Skeletal muscle tissue (tissue), 4 donors: ENCODE data around the gene RIMBP2. TPM values are rescaled to one million over a fixed set of nuclear protein-coding genes. Genes with fewer than 3 reads are reported as not detected.

Source experiments
- H3K27ac ChIP-seq: one replicate; pipeline ENCODE4 v1.7.0; 2013; ENCODE audit warnings: mild to moderate bottlenecking, low read depth, low read length, inconsistent platforms
- H3K27me3 ChIP-seq, 3 donors: one replicate each; pipeline ENCODE4 v1.7.0; 2013; ENCODE audit warnings: low read length in 3 of 3; ENCODE audit not compliant: control insufficient read depth in 3 of 3, insufficient read depth in 3 of 3
- H3K36me3 ChIP-seq, 3 donors: one replicate each; pipeline ENCODE4 v1.7.0; 2013; ENCODE audit warnings: low read length in 3 of 3; ENCODE audit not compliant: control insufficient read depth in 3 of 3, insufficient read depth in 3 of 3
- H3K4me1 ChIP-seq, 3 donors: one replicate each; pipeline ENCODE4 v1.7.0; 2013; ENCODE audit warnings: low read length in 3 of 3, mild to moderate bottlenecking in 3 of 3; ENCODE audit not compliant: control insufficient read depth in 3 of 3, insufficient read depth in 3 of 3
- H3K4me3 ChIP-seq, 3 donors: one replicate each; pipeline ENCODE4 v1.7.0; 2013; ENCODE audit warnings: low read length in 3 of 3
- H3K9ac ChIP-seq, 3 donors: one replicate each; pipeline ENCODE4 v1.7.0; 2013; ENCODE audit warnings: low read length in 3 of 3, mild to moderate bottlenecking in 3 of 3, moderate library complexity in 2 of 3, low read depth in 1 of 3
- H3K9me3 ChIP-seq, 3 donors: one replicate each; pipeline ENCODE4 v1.7.0; 2013; ENCODE audit warnings: low read length in 3 of 3; ENCODE audit not compliant: control insufficient read depth in 3 of 3
- total RNA-seq: library from RNA; depleted of rRNA; stranded (reverse); fragments of >200 nt; gene quantifications from one replicate; pipeline ENCODE4 v1.2.3, GENCODE V29; 2014
- donor health status: Osteomylitis.

Gene RIMBP2
- total RNA-seq, 1 donor from 2014 or later, result 2.6 TPM

GRCh38 chr12:130673036-130673705 lies 42.9 kb downstream of the RIMBP2 start:
- peaks cover 0 to 9% (median 0%) of the 10 kb centered on the region in 3 donors for H3K27me3 ChIP-seq
- H3K36me3 ChIP-seq, result no peaks in the 10 kb centered on the region
- no peaks in the 10 kb centered on the region for H3K4me1 ChIP-seq
- no peak overlapping the region for H3K9ac ChIP-seq
- no peak overlapping the region for H3K4me3 ChIP-seq
- peaks cover 0 to 5% (median 2%) of the 10 kb centered on the region in 3 donors for H3K9me3 ChIP-seq
- no peak overlapping the region for H3K27ac ChIP-seq

DNA sequence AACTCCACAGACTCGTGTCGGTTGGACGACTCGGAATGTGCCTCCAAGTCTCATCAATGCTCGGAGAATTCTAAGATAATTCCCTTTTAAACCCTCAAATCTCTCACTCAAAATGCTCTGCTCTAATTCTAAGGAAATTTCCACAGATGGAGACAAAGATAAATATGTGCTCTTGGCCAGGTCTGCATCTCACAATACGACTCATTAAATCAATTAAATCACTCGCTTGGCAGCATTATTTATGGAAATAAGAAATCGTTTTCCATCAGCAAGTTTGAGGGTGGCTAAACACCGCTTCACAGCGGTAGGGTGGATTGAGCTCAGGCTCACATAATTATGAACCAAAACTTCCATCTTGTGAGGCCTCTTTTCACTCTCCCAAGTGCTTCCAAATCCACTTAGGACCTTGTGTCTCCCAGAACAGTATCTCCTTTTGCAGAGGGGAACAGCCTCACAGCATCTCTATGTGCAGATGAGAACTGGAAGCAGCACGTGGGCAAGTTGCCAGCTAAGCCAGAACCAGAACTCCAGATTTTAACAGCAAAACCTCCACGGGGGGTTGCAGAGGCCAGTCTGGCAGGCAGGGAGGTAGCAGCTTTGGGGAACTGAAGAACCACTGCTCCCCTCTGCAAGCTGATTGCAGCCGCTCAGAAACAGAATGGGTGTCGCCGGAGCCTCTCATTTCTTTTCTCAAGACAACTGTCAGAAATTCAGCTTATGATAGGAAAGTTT lies 43.8 kb downstream of the RIMBP2 start:
- H3K4me3 ChIP-seq, result no peak overlapping the region
- H3K9ac ChIP-seq, result no peak overlapping the region
- peaks cover 0 to 9% (median 0%) of the 10 kb centered on the region in 3 donors for H3K27me3 ChIP-seq
- no peaks in the 10 kb centered on the region for H3K36me3 ChIP-seq
- no peaks in the 10 kb centered on the region for H3K4me1 ChIP-seq
- peaks cover 0 to 8% (median 2%) of the 10 kb centered on the region in 3 donors for H3K9me3 ChIP-seq
- H3K27ac ChIP-seq, result no peak overlapping the region

DNA sequence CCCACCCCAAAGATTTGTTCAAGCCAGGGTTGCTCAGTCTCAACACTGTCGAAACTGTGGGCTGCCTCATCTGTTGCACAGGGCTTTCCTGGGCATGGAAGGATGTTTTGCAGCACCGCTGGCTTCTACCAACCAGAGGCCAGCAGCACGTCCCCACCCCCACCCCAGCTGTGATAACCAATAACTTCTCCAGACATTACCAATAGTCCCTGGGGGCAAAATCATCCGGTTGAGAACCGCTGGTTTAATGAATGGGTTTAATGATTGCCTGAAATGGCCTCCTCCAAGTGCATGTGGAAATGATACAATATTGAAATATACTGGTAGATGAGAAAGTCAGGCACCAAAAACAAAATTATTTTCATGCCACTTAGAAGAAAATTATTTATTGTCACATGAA lies 44.5 kb downstream of the RIMBP2 start:
- H3K36me3 ChIP-seq, result no peaks in the 10 kb centered on the region
- H3K9ac ChIP-seq, result no peak overlapping the region
- H3K4me3 ChIP-seq, result no peak overlapping the region
- peaks cover 0 to 9% (median 0%) of the 10 kb centered on the region in 3 donors for H3K27me3 ChIP-seq
- H3K9me3 ChIP-seq, result peaks cover 0 to 8% (median 0%) of the 10 kb centered on the region in 3 donors
- no peaks in the 10 kb centered on the region for H3K4me1 ChIP-seq
- H3K27ac ChIP-seq, result no peak overlapping the region

DNA sequence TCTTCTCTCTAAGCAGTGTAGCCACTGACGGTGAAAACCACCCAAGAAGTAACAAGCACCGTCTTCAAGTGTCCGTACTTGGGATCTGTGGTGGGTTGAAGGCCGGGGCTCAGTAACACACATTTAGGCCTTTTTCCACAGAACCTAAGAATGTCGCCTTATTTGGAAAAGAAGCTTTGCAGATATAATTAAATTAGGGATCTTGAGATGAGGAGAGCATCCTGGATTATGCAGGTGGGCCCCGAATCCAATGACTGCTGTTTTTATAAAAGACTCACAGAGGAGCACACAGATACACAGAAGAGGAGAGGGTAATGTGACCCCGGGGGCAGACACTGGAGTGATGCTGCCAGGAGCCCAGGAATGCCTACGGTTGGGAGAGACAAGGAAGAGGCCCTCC lies 46.3 kb downstream of the RIMBP2 start:
- H3K9ac ChIP-seq, result no peak overlapping the region
- H3K27ac ChIP-seq, result no peak overlapping the region
- no peaks in the 10 kb centered on the region for H3K36me3 ChIP-seq
- H3K27me3 ChIP-seq, result peaks cover 0 to 9% (median 0%) of the 10 kb centered on the region in 3 donors
- no peaks in the 10 kb centered on the region for H3K4me1 ChIP-seq
- no peak overlapping the region for H3K4me3 ChIP-seq
- peaks cover 0 to 4% (median 0%) of the 10 kb centered on the region in 3 donors for H3K9me3 ChIP-seq

DNA sequence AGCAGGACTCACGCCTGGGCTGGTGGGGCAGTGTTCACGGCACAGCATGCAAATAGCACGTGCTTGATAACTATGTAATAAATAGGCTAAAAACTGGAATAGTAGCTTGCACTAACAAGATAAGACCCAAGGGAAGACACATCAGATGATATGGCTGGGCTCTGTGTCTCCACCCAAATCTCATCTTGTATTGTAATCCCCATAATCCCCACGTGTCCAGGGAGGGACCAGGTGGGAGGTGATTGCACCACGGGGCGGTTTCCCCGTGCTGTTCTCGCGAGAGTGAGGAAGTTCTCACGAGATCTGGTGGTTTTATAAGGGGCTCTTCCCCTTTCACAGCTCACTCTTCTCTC lies 46.9 kb downstream of the RIMBP2 start:
- peaks cover 0 to 9% (median 0%) of the 10 kb centered on the region in 3 donors for H3K27me3 ChIP-seq
- no peaks in the 10 kb centered on the region for H3K4me1 ChIP-seq
- no peak overlapping the region for H3K27ac ChIP-seq
- H3K36me3 ChIP-seq, result no peaks in the 10 kb centered on the region
- H3K4me3 ChIP-seq, result no peak overlapping the region
- H3K9me3 ChIP-seq, result peaks cover 0 to 4% (median 0%) of the 10 kb centered on the region in 3 donors
- H3K9ac ChIP-seq, result no peak overlapping the region

- Histone ChIP-seq H3K9me3 (peaks cover 0 to 4% (median 0%) of the 10 kb centered on the region in 3 donors), H3K9ac (no peak overlapping the region), H3K4me3 (no peak overlapping the region), H3K36me3 (no peaks in the 10 kb centered on the region), H3K27ac (no peak overlapping the region), H3K27me3 (peaks cover 0 to 8% (median 0%) of the 10 kb centered on the region in 3 donors), H3K4me1 (no peaks in the 10 kb centered on the region)
Observed at GRCh38 chr12:130668286-130669204, 47.6 kb downstream of the RIMBP2 start.

- H3K27me3 ChIP-seq, result peaks cover 0 to 6% (median 0%) of the 10 kb centered on the region in 3 donors
- no peak overlapping the region for H3K9ac ChIP-seq
Observed at GRCh38 chr12:130667421-130667960, 48.6 kb downstream of the RIMBP2 start.

DNA sequence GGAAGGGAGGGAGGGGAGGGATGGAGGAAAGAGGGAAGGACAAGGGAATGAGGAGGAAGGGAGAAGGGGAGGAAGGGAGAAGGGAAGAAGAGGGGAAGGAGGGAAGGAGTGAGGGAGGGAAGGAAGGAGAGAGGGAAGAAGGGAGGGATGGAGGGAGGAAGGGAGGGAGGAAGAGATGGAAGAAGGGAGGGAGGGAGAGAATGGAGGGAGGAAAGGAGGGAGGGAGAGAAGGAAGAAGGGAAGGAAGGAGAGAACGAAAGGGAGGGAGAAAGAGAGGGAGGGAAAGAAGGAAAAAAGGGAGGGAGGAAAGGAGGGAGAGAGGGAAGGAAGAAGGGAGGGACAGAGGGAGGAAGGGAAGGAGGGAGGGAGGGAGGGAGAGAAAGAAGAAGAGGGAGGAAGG lies 49.5 kb downstream of the RIMBP2 start:
- Histone ChIP-seq H3K27me3 (peaks cover 0 to 3% (median 0%) of the 10 kb centered on the region in 3 donors), H3K4me3 (no peak overlapping the region), H3K27ac (no peak overlapping the region), H3K4me1 (no peaks in the 10 kb centered on the region), H3K36me3 (no peaks in the 10 kb centered on the region), H3K9me3 (peaks cover 0 to 4% (median 0%) of the 10 kb centered on the region in 3 donors), H3K9ac (no peak overlapping the region)

More at GRCh38 chr12:130667421-130667960, 48.6 kb downstream of the RIMBP2 start:
- no peaks in the 10 kb centered on the region for H3K4me1 ChIP-seq
- no peaks in the 10 kb centered on the region for H3K36me3 ChIP-seq
- no peak overlapping the region for H3K27ac ChIP-seq
- H3K4me3 ChIP-seq, result no peak overlapping the region
- H3K9me3 ChIP-seq, result peaks cover 0 to 4% (median 0%) of the 10 kb centered on the region in 3 donors

- Histone ChIP-seq H3K27ac (no peak overlapping the region), H3K9me3 (peaks cover 0 to 4% (median 0%) of the 10 kb centered on the region in 3 donors), H3K9ac (no peak overlapping the region), H3K27me3 (peaks cover 0 to 3% (median 2%) of the 10 kb centered on the region in 3 donors), H3K4me3 (no peak overlapping the region), H3K4me1 (no peaks in the 10 kb centered on the region), H3K36me3 (no peaks in the 10 kb centered on the region)
Observed at GRCh38 chr12:130665753-130666152, 50.3 kb downstream of the RIMBP2 start.
